ENCODE data around the gene PCOLCE2. TPM values are rescaled to one million over a fixed set of nuclear protein-coding genes. Genes with fewer than 3 reads are reported as not detected.

The PCOLCE2 gene
- total RNA-seq, 1 experiment from 2014 or later, result 1.5 TPM

- no peak overlapping the region for H3K27ac ChIP-seq
- intact Hi-C loops (cut with micrococcal nuclease; ENCODE audit: unreplicated experiment), result no loop called here
- BruUV-seq (replicated peaks), result no TSS peak
Measured at GRCh38 chr3:142778541-142778940, 110.3 kb downstream of the PCOLCE2 start.

DNA sequence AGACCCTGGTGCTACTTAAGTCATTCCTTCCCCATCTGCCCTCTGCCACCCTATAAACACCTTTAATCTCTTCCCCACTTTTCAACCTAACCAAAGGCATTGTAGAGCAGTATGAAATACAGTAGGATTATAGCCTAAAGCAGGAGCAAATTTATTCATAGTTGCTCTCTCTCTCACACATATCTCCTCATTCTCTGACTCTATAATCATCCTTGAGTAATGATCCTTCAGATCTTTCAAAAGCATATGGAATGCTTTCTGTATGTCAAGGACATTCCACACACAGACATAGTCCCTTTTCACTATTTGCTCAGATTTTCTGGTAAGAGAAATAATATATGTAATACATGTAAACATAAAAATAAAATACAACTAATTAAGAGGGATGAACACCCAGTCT is 111.0 kb downstream of the PCOLCE2 start:
- no TSS peak for BruUV-seq (replicated peaks)
- intact Hi-C loops (cut with micrococcal nuclease; ENCODE audit: unreplicated experiment), result no loop called here
- H3K4me1 ChIP-seq (replicated peaks; ENCODE audit: insufficient read depth), result no peaks in the 10 kb centered on the region

More at GRCh38 chr3:142778541-142778940, 110.3 kb downstream of the PCOLCE2 start:
- DNase-seq, result no peak
- H3K79me2 ChIP-seq (ENCODE audit: low read depth), result no peaks in the 10 kb centered on the region
- H3K36me3 ChIP-seq (ENCODE audit: low read depth), result no peaks in the 10 kb centered on the region
- no peaks in the 10 kb centered on the region for H3K4me1 ChIP-seq (replicated peaks; ENCODE audit: insufficient read depth)
- no peaks in the 10 kb centered on the region for H3F3A ChIP-seq (ENCODE audit: insufficient read depth, low read depth)
- no peak overlapping the region for H3K4me3 ChIP-seq
- H3K9me3 ChIP-seq (ENCODE audit: insufficient read depth, low read depth), result no peaks in the 10 kb centered on the region
- no peak overlapping the region for H3K4me2 ChIP-seq
- TF ChIP-seq, protein P1, sequence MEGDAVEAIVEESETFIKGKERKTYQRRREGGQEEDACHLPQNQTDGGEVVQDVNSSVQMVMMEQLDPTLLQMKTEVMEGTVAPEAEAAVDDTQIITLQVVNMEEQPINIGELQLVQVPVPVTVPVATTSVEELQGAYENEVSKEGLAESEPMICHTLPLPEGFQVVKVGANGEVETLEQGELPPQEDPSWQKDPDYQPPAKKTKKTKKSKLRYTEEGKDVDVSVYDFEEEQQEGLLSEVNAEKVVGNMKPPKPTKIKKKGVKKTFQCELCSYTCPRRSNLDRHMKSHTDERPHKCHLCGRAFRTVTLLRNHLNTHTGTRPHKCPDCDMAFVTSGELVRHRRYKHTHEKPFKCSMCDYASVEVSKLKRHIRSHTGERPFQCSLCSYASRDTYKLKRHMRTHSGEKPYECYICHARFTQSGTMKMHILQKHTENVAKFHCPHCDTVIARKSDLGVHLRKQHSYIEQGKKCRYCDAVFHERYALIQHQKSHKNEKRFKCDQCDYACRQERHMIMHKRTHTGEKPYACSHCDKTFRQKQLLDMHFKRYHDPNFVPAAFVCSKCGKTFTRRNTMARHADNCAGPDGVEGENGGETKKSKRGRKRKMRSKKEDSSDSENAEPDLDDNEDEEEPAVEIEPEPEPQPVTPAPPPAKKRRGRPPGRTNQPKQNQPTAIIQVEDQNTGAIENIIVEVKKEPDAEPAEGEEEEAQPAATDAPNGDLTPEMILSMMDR (conservative IDR thresholded peaks at IDR 0.05), result no peak
- TF ChIP-seq EZH2 (IDR thresholded peaks at IDR 0.05; ENCODE audit: low read depth), result no peak
- POLR2A ChIA-PET (ENCODE audit: unreplicated experiment), result no interaction called here
- H3K9me2 ChIP-seq (ENCODE audit: insufficient read depth), result no peaks in the 10 kb centered on the region
- no peaks in the 10 kb centered on the region for H4K20me1 ChIP-seq (ENCODE audit: insufficient read depth)
- no peaks in the 10 kb centered on the region for H3K27me3 ChIP-seq (ENCODE audit: insufficient read depth, low read depth)
- CTCF ChIA-PET, result no interaction called here
- 0 out of 2 replicates have a peak overlapping the region, but pooled peaks have one; percentile 52 for H2AFZ ChIP-seq

GRCh38 chr3:142768338-142768737 is 120.5 kb downstream of the PCOLCE2 start:
- H4K20me1 ChIP-seq (ENCODE audit: insufficient read depth), result no peaks in the 10 kb centered on the region
- H3K36me3 ChIP-seq (ENCODE audit: low read depth), result no peaks in the 10 kb centered on the region
- no peak for DNase-seq
- ChIA-PET POLR2A (ENCODE audit: unreplicated experiment) (no interaction called here), CTCF (no interaction called here)
- intact Hi-C loops (cut with micrococcal nuclease; ENCODE audit: unreplicated experiment), result no loop called here
- no peak overlapping the region for H3K27ac ChIP-seq
- BruUV-seq (replicated peaks), result no TSS peak
- no peaks in the 10 kb centered on the region for H3K4me1 ChIP-seq (replicated peaks; ENCODE audit: insufficient read depth)
- TF ChIP-seq, protein P1 (conservative IDR thresholded peaks at IDR 0.05), result no peak
- TF ChIP-seq EZH2 (IDR thresholded peaks at IDR 0.05; ENCODE audit: low read depth), result no peak
- no peaks in the 10 kb centered on the region for H3K79me2 ChIP-seq (ENCODE audit: low read depth)
- no peaks in the 10 kb centered on the region for H3F3A ChIP-seq (ENCODE audit: insufficient read depth, low read depth)
- no peak overlapping the region for H3K4me2 ChIP-seq
- no peaks in the 10 kb centered on the region for H3K27me3 ChIP-seq (ENCODE audit: insufficient read depth, low read depth)
- H3K9me2 ChIP-seq (ENCODE audit: insufficient read depth), result no peaks in the 10 kb centered on the region
- H2AFZ ChIP-seq, result no peak overlapping the region
- H3K4me3 ChIP-seq, result no peak overlapping the region
- H3K9me3 ChIP-seq (ENCODE audit: insufficient read depth, low read depth), result 0 out of 2 replicates have a peak, but pooled peaks cover 2% of the 10 kb centered on the region

More for the DNA sequence above, 111.0 kb downstream of the PCOLCE2 start:
- TF ChIP-seq EZH2 (IDR thresholded peaks at IDR 0.05; ENCODE audit: low read depth), result no peak
- TF ChIP-seq, protein P1 (conservative IDR thresholded peaks at IDR 0.05), result no peak
- Histone ChIP-seq H3F3A (ENCODE audit: insufficient read depth, low read depth) (no peaks in the 10 kb centered on the region), H3K9me3 (ENCODE audit: insufficient read depth, low read depth) (no peaks in the 10 kb centered on the region), H3K9me2 (ENCODE audit: insufficient read depth) (no peaks in the 10 kb centered on the region), H4K20me1 (ENCODE audit: insufficient read depth) (no peaks in the 10 kb centered on the region), H2AFZ (no peak overlapping the region), H3K27ac (no peak overlapping the region), H3K4me3 (no peak overlapping the region), H3K36me3 (ENCODE audit: low read depth) (no peaks in the 10 kb centered on the region), H3K27me3 (ENCODE audit: insufficient read depth, low read depth) (no peaks in the 10 kb centered on the region), H3K4me2 (no peak overlapping the region), H3K79me2 (ENCODE audit: low read depth) (no peaks in the 10 kb centered on the region)
- POLR2A ChIA-PET (ENCODE audit: unreplicated experiment), result no interaction called here
- CTCF ChIA-PET, result no interaction called here
- no peak for DNase-seq

Other genes starting within 250 kb of the PCOLCE2 start
- 3.8 and 6.9 TPM in 2 replicates for gene TRPC1, start 165.0 kb downstream of the PCOLCE2 start, total RNA-seq (2021)
- not detected in 2 replicates for gene PAQR9, start 74.6 kb upstream of the PCOLCE2 start, total RNA-seq (2021)
- gene U2SURP, start 112.5 kb upstream of the PCOLCE2 start, total RNA-seq (2021), result 104 and 126 TPM in 2 replicates
- 0.15 and 0.18 TPM in 2 replicates for gene CHST2, start 230.7 kb upstream of the PCOLCE2 start, total RNA-seq (2021)

All from PC-9 (cell line).